IPS-20b (cell line): Measurements from ENCODE around the gene ZBTB7A.

Source experiments
- H3K27ac ChIP-seq: one replicate; pipeline ENCODE4 v1.5.1; 2013; ENCODE audit warnings: low read length
- H3K27me3 ChIP-seq: 2 replicates; pipeline ENCODE4 v1.6.1; 2013; ENCODE audit warnings: mild to moderate bottlenecking, low read length, inconsistent platforms; ENCODE audit not compliant: insufficient read depth
- H3K36me3 ChIP-seq: 2 replicates; pipeline ENCODE4 v1.6.1; 2013; ENCODE audit warnings: low read depth, mild to moderate bottlenecking, inconsistent platforms, low read length, moderate library complexity; ENCODE audit not compliant: insufficient read depth
- H3K4me1 ChIP-seq: 2 replicates; pipeline ENCODE4 v1.6.1; 2013; ENCODE audit warnings: mild to moderate bottlenecking, control low read depth, inconsistent platforms, low read length, moderate library complexity; ENCODE audit not compliant: insufficient read depth
- H3K4me3 ChIP-seq: 2 replicates; pipeline ENCODE4 v1.5.1; 2013; ENCODE audit warnings: mild to moderate bottlenecking, low read length, inconsistent platforms
- H3K9ac ChIP-seq: 2 replicates; pipeline ENCODE4 v1.6.1; 2013; ENCODE audit warnings: low read depth, mild to moderate bottlenecking, inconsistent platforms, low read length, moderate library complexity
- H3K9me3 ChIP-seq: 2 replicates; pipeline ENCODE4 v1.6.1; 2013; ENCODE audit warnings: mild to moderate bottlenecking, low read depth, low read length, inconsistent platforms; ENCODE audit not compliant: insufficient read depth

Gene ZBTB7A

DNA sequence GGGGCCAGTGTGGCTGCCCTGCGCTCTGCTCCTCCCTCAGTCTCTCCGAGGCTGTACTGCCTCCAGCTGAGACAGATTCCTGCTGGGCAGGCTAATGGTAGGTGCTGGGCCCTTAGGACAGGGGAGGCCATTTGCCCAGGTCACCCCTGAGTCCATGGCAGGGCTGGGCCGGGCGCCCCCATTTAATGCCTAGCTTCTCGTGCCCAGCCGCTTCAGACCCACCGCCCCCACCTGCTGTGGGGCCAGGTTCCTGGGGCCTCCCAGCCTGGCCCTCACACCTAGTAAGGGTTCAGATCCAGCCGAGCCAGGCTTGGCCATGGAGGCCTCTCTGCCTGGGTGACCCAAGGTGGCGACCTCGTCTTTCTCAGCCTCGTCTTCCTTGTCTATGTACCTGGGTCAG is 41.4 kb downstream of the ZBTB7A start:
- Histone ChIP-seq H3K9ac (no peak overlapping the region), H3K27ac (no peak overlapping the region), H3K36me3 (peaks cover 35% of the 10 kb centered on the region), H3K27me3 (no peaks in the 10 kb centered on the region), H3K4me1 (no peaks in the 10 kb centered on the region), H3K4me3 (no peak overlapping the region), H3K9me3 (no peaks in the 10 kb centered on the region)

DNA sequence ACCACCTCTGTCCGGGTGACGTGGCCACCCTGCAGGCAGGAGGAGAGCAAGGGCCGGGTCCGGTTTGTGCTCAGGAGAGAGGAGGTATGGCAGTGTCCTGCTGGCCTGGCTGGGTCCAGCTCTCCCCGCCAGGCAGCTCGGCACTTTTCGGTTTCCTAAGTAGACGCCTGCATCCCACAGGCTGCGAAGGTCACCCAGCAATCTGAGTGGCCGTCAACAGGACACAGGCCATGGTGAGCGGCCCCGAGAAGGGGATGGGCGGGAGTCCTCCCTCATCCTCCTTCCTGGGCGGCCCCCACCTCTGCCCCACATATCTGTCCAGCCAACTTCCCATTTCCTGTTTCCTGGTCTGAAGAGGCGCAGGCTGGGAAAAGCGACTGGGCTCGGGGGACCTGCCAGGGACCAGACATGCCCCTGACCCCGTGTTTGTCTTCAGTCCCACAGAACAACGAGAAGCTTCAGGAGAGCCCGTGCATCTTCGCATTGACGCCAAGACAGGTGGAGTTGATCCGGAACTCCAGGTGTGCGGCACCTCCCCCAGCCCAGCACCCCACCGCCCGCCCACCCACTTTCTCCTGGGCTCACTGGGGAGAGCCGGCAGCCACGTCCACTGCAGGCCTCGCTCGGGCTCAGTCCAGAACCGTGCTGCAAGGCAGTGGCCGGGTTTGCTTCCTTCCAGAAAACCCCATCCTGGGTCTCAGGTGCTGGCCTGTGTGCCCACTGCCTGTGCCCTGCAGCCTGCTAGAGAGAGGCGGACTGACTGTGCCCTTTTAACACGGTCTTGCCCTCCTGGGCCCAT is 42.9 kb downstream of the ZBTB7A start:
- Histone ChIP-seq H3K27ac (no peak overlapping the region), H3K4me1 (no peaks in the 10 kb centered on the region), H3K27me3 (no peaks in the 10 kb centered on the region), H3K36me3 (peaks cover 32% of the 10 kb centered on the region), H3K9me3 (no peaks in the 10 kb centered on the region), H3K9ac (no peak overlapping the region), H3K4me3 (no peak overlapping the region)

DNA sequence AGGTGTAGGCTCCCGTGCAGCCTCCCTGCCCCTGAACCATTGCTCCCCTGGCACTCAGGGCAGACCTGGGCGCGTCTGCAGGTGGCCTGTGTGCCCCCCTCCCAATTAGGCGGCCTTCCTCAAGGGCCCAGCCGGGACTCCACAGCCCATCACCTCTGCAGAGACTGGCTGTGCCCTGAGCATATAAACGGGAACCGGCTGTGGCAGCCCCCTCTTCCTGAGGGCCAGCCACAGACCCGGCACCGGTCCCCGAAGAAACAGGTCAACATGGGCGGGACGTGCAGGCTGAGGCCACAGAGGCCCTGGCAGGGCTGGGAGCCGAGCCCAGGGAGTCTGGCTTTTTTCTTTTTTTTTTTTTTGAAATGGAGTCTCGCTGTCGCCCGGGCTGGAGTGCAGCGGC is 47.1 kb downstream of the ZBTB7A start:
- H3K4me3 ChIP-seq: no peak overlapping the region
- H3K27me3 ChIP-seq: no peaks in the 10 kb centered on the region
- H3K4me1 ChIP-seq: no peaks in the 10 kb centered on the region
- no peaks in the 10 kb centered on the region for H3K9me3 ChIP-seq
- peaks cover 36% of the 10 kb centered on the region for H3K36me3 ChIP-seq
- H3K27ac ChIP-seq: no peak overlapping the region
- H3K9ac ChIP-seq: no peak overlapping the region

DNA sequence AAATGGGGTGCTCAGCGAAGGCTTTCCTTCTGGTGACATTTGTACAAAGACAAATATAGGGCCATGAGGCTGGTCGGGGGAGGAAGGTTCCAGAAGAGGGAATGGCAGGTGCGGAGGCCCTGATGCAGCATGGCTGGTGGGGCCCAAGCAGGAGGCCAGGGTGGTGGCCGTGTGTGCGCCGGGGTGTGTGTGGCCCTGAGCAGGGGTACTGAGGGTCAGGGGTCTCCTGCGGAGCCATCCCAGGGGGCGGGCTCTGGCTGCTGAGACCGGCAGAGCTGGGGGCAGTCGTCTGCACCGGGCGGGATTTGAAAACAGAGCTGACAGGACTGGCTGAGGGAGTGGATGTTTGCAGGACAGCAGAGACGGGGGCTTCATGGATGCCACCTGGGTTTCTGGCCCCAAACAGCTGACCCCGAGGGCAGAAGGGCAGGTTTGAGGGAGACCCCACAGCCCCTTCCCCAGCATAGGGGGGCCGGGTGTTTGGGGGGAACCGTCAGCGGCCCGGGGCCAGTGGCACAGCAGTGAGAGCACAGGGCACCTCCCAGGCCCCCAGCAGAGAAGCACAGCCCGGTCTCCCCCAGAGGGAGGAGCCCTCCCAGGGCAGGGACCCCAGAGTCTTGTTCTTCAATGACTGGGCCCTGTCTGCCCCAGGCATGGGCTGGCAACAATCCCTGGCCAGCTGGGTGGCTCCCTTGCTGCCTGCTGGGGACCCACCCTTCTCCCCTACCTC is 47.8 kb downstream of the ZBTB7A start:
- Histone ChIP-seq H3K36me3 (peaks cover 37% of the 10 kb centered on the region), H3K27me3 (no peaks in the 10 kb centered on the region), H3K9me3 (no peaks in the 10 kb centered on the region), H3K9ac (no peak overlapping the region), H3K4me1 (no peaks in the 10 kb centered on the region), H3K4me3 (no peak overlapping the region), H3K27ac (no peak overlapping the region)

DNA sequence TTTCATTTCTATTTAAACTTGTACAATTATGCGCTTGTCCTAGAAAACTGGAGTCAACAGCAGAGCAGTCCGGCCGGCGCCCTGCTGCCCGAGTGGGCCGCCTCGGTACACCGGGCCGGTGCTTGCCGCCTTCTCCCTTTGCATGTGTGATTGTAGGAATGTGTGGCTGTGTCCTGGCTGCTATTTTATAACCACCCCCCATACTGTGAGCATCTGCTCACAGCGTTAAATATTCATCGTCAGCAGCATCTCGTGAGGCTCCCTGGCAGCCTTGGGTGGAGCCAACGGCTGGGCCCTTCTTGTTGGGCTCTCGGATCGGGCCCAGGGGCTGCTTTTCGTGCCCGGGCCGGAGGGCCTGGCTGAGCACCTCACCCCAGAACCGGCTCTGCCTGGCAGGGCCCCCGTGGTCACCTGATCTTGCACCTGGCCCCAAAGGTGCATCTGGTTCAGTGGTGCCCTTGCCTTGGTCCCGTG is 48.5 kb downstream of the ZBTB7A start:
- H3K9ac ChIP-seq: no peak overlapping the region

DNA sequence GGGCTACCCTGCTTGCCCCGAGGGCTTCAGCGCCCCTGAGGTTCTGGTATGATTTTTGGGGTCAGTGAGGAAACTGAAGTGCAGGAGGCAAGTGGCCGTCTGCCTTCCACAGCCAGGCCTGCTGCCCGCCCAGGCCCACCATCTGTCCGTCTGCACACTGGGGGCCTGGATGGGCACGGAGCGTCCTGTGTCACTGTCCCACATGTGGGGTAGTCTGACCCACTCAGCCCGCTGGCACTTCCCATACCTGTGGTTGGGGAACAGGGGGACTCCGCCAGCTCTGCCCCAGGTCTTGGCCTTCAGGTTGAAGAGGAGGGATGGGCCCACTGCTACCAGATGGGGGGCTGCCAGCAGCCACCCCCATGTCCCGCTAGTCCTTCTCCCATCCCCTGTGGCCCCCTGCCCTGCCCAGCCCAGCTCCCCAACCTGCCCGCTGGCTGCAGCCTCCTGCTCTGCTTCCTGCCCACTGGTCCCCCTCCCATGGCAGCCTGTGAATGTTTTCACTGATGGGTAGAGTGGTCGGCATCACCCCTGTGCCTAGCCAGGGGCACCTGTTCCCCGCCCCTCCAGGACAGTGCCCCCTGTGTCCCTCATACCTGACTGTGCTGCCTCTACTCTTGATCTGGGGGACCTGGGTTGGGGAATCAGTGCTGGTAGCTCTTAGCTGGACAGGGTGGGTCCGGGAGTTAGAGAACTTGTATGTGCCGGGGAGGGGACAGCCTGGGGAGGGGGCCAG is 49.6 kb downstream of the ZBTB7A start:
- H3K9ac ChIP-seq: no peak overlapping the region
- no peak overlapping the region for H3K4me3 ChIP-seq
- no peaks in the 10 kb centered on the region for H3K9me3 ChIP-seq
- H3K27me3 ChIP-seq: no peaks in the 10 kb centered on the region
- peaks cover 49% of the 10 kb centered on the region for H3K36me3 ChIP-seq
- no peaks in the 10 kb centered on the region for H3K4me1 ChIP-seq
- no peak overlapping the region for H3K27ac ChIP-seq

More for the DNA sequence above, 48.5 kb downstream of the ZBTB7A start:
- Histone ChIP-seq H3K4me1 (no peaks in the 10 kb centered on the region), H3K9me3 (no peaks in the 10 kb centered on the region), H3K4me3 (no peak overlapping the region), H3K36me3 (peaks cover 44% of the 10 kb centered on the region), H3K27ac (no peak overlapping the region), H3K27me3 (no peaks in the 10 kb centered on the region)

DNA sequence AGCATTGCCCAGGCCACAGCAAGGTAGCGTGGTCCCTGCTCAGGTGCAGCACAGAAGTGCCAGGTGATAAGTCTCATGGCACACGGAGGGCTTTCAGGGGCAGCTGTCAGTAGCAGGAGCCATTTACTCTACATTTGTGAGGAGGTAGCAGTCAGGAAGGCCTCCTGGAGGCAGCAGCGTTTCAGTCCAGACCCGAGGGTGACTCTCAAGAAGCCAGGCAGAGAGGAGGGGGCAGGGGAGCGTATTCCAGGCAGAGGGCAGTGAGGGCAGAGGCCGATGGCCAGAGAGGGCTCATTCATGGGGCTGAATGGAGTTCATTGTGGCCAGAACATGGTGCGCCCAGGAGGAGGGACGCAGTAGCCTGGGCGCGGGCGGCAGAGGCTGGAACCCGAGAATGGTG is 50.2 kb downstream of the ZBTB7A start:
- Histone ChIP-seq H3K27ac (no peak overlapping the region), H3K27me3 (no peaks in the 10 kb centered on the region), H3K4me3 (no peak overlapping the region), H3K9ac (no peak overlapping the region), H3K9me3 (no peaks in the 10 kb centered on the region), H3K36me3 (peaks cover 46% of the 10 kb centered on the region), H3K4me1 (no peaks in the 10 kb centered on the region)

DNA sequence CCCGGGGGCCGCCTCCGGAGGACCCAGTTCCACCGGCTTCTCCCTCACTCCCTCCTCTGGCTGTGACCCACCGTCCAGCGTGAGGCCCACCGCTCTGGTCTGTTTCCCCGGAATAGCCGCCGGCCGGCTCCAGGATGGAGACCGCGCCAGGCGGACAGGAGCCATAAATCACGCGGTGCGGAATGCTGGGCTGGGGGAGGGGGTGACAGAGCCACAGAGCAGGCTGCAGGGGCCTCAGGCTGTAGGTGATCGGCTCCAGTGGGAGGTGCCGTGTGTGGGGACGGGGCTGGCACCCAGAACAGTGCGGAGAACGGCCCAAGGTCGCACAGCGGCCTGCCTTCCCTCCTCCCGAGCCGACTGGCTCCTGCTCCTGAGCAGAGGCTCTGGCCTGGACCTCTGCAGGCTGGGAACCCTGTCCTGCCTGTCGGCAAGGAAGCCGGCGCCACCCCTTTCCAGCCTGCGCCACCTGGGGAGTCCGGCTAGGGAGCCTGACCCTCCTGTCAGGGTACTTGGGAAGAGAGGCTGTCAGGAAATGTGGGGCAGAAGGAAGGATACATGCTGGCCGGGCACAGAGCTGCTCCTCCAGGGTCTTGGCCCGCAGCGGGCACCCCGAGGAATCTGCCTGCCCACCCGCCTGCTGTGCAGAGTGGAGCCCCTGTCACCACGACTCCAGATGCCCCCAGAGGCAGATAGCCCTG is 50.8 kb downstream of the ZBTB7A start:
- H3K4me3 ChIP-seq: no peak overlapping the region
- H3K27ac ChIP-seq: no peak overlapping the region
- no peaks in the 10 kb centered on the region for H3K9me3 ChIP-seq
- no peaks in the 10 kb centered on the region for H3K27me3 ChIP-seq
- H3K4me1 ChIP-seq: no peaks in the 10 kb centered on the region
- H3K9ac ChIP-seq: no peak overlapping the region
- H3K36me3 ChIP-seq: peaks cover 42% of the 10 kb centered on the region

DNA sequence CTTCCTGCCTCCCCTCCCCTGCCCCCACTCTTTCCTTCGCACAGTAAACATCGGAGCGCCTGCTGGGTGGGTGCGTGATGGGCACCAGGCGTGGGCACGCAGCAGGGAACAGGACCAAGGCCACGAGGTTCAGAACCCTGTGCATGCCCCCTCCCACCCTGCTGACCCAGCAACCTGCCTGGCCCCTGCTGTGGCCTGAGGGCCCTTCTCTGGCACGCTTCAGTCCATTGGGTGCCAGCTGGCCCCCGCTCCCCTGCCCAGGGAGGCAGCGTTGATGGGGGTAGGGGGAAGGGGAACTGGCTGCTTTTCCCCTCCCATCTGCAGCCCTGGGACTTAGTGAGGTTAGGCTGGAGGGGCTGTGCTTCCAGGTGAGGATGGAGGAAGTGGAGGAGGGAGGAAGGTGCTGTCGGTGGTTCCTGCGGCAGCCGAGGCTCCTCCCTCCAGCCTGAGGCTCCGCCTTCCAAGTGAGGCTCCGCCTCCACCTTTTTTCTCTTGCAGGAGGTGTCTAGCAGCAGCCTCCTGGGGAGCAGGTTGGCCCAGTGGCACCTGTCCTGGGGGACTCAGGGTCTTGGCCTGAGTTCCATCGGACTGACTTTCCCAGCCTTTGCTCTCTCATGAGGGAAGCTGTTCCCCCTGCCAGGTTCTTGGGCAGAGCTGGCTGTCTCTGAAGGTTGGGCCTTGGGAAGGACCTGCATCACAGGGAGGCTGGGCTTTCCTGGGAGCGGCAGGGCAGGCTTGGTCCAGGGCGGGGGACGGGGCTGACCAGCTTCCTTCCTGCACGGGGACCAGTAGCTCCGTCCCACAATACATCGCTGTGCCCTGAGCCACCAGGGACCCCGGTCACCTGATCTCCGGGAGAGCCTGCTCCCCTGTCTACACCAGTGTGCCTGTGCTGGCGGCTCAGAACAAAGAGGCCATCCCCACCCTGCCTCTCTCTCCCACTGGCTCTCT is 51.9 kb downstream of the ZBTB7A start:
- no peak overlapping the region for H3K9ac ChIP-seq
- H3K27me3 ChIP-seq: no peaks in the 10 kb centered on the region
- no peak overlapping the region for H3K4me3 ChIP-seq
- no peak overlapping the region for H3K27ac ChIP-seq
- H3K9me3 ChIP-seq: no peaks in the 10 kb centered on the region
- peaks cover 42% of the 10 kb centered on the region for H3K36me3 ChIP-seq
- H3K4me1 ChIP-seq: no peaks in the 10 kb centered on the region

DNA sequence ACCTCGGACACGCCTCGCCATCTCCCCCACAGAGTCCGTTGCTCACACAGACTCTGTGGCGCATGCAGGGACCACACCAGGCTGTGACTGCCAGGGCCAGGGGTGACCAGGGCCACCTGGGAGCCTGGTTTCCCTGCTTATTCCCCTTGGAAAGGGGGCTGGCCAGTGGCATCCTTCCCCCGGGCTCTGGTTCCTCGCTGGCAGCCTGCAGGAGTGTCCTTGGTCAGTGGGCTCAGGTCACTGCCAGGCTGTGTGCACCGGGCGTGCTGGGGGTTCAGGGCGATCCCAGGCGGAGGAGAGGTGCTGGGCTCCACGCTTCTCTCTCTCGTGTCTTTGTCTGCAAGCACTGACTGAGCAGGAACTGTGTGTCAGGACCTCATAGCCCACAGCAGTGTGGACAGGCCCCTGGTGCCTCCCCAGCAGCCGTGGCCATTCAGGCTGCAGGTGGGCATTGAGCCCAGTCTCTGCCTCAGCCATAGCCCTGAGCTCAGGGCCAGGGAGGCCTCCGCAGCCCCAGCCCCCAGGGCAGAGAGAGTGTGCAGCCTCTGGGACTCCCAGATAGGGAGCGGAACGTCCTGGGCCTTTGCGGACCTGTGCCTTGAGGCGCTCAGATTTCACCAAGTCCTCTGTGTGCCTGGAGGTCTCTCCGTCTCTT is 52.7 kb downstream of the ZBTB7A start:
- Histone ChIP-seq H3K36me3 (peaks cover 42% of the 10 kb centered on the region), H3K9ac (no peak overlapping the region), H3K4me1 (no peaks in the 10 kb centered on the region), H3K27me3 (no peaks in the 10 kb centered on the region), H3K4me3 (no peak overlapping the region), H3K9me3 (no peaks in the 10 kb centered on the region), H3K27ac (no peak overlapping the region)
